Myometrial cell (primary cell): Measurements from ENCODE around the gene DIS3L2. TPM values are rescaled to one million over a fixed set of nuclear protein-coding genes. Genes with fewer than 3 reads are reported as not detected.

Source experiments
- total RNA-seq: library from RNA; depleted of rRNA; stranded (reverse); fragments of >200 nt; gene quantifications from 2 replicates; pipeline ENCODE4 v1.2.3, GENCODE V29; 2015

DIS3L2 gene
- 11.2 and 14.4 TPM in 2 replicates for total RNA-seq

DNA sequence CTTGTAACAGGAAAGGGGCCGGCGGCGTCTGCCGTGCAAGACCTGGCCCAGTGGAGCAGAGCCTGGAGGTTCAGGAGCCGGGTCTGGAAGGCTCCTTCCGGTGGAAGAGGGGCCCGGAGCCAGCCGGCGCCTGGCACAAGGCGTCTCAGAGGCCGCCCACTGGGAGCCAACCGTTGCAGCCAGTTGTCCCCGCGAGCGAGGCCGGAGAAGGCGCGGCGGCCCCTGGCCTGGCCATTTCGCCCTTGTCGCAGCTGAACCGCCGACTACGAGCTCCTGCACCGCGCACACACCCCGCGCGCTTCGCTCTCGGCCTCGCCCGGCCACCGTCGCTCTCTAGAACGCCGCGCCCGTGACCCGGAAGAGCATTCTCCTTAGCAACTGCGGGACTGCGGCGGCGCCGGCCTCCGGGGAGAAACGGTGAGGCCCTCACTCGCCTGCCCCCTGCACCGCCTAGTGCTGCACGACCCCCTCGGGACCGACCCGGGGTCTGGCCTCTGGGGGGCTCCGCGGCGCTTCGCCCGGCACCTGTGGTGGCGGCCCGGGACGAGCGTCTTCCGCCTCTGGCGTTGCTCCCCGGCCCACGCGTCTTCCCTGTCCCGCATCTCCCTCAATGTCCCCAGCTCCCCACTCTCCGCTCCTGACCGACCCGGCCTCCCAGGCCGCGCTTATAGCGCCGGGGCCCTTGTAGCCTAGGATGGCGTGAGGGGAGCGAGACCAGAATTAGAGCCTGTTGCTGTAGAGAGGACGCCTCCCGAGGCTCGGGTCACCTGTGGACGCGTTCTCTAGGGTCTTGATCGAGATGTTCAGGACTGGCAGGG lies at the start of gene DIS3L2:
TSS of gene DIS3L2 (plus strand) at position 365 of the 818 bp plus-strand sequence. CDS start 53,215 bp downstream, outside the sequence.

GRCh38 chr2:231926180-231926741 lies 35.3 kb upstream of the DIS3L2 start, which contains the start of gene NPPC:
TSS of gene NPPC (minus strand) at chr2:231926396. CDS start at chr2:231926249, 147 bp downstream.

GRCh38 chr2:232378735-232379151 lies 417.2 kb downstream of the DIS3L2 start, which contains the start of gene ALPP:
TSS of gene ALPP (plus strand) at chr2:232378751. CDS start at chr2:232378803, 52 bp downstream.

Other genes starting within 250 kb of the DIS3L2 start
- 27.7 and 41.3 TPM in 2 replicates for gene PDE6D, start 180.4 kb upstream of the DIS3L2 start, total RNA-seq
- 21.8 and 26.8 TPM in 2 replicates for gene COPS7B, start 175.3 kb upstream of the DIS3L2 start, total RNA-seq
- gene NPPC, start 35.3 kb upstream of the DIS3L2 start, total RNA-seq, result 0.58 TPM in 1 of 2 replicates, not detected in the other